Measurements from ENCODE around the gene LDB1. TPM values are rescaled to one million over a fixed set of nuclear protein-coding genes. Genes with fewer than 3 reads are reported as not detected.

The LDB1 gene
- total and polyA plus RNA-seq, 2 of the 13 experiments (the other 11 are each of a cell fraction or from before 2014, with no cell fraction given): 17.2 to 45.5 TPM

GRCh38 chr10:102066399-102067088 lies 53.6 kb downstream of the LDB1 start:
- H3K9ac ChIP-seq (ENCODE audit: insufficient read depth, low read depth, low read length): peak overlapping the region; percentile 94
- no peaks in the 10 kb centered on the region for H3K9me3 ChIP-seq (ENCODE audit: low read length)
- H3K79me2 ChIP-seq (ENCODE audit: insufficient read depth, low read length): peaks cover 13% of the 10 kb centered on the region
- H3K4me1 ChIP-seq (ENCODE audit: insufficient read depth, low read length): peaks cover 29% of the 10 kb centered on the region
- 77% methylated on average over 10 of the region's 16 CpGs for WGBS (ENCODE audit: low lambda C conversion rate)
- H3K27me3 ChIP-seq (ENCODE audit: control insufficient read depth in 1 of 2, insufficient read depth in 2 of 2, low read length in 2 of 2): no peaks in the 10 kb centered on the region
- TSS peak; percentile 54 for BruUV-seq (replicated peaks)
- intact Hi-C loops (cut with micrococcal nuclease; ENCODE audit: unreplicated experiment): loop anchor here (5.0 kb wide), 1 partner anchor 51 kb away; no protein-coding TSS in a partner anchor
- ChIA-PET CTCF (ENCODE audit: low intra/inter-chr PET ratio, low total read pairs) (no interaction called here), POLR2A (interaction anchor here (0.9 to 3.5 kb wide), 4 partner anchors 10 to 57 kb away, joined by 3 to 39 read pairs (median 3); partner anchors contain the start of gene ARMH3)
- peak overlapping the region; percentile 80 for H3K27ac ChIP-seq (ENCODE audit: extremely low read length, insufficient read depth, low read length)
- H4K20me1 ChIP-seq (ENCODE audit: insufficient read depth, low read length): no peaks in the 10 kb centered on the region; the same call in 1 of the 2 replicates
- H3K4me3 ChIP-seq (replicated peaks in 1 of 3; ENCODE audit: insufficient read depth in 1 of 3, low read depth in 2 of 3, low read length in 3 of 3): peak overlapping the region; percentile 91 to 93 (median 93)
- DNase-seq (ENCODE audit: low spot score) (no peak), ATAC-seq (no peak), FAIRE-seq (no peak)
- in situ Hi-C loops (cut with HindIII; ENCODE audit: extremely low pct_ligation_motif_present, low pct_unique_long_range_greater_than_20kb): no loop called here
- peak overlapping the region; percentile 90 for H3K4me2 ChIP-seq (ENCODE audit: low read depth, low read length)
- H3K36me3 ChIP-seq (replicated peaks in 1 of 2; ENCODE audit: control insufficient read depth in 1 of 2, insufficient read depth in 2 of 2, low read length in 2 of 2): peaks cover 0 to 3% of the 10 kb centered on the region in 2 experiments; a peak in 1 of 5 replicates
- no peak overlapping the region for H2AFZ ChIP-seq (ENCODE audit: low read length)
- TF ChIP-seq MEIS2 (CRISPR knock-in tag; IDR thresholded peaks at IDR 0.05): no peak
- TF ChIP-seq, protein P1, sequence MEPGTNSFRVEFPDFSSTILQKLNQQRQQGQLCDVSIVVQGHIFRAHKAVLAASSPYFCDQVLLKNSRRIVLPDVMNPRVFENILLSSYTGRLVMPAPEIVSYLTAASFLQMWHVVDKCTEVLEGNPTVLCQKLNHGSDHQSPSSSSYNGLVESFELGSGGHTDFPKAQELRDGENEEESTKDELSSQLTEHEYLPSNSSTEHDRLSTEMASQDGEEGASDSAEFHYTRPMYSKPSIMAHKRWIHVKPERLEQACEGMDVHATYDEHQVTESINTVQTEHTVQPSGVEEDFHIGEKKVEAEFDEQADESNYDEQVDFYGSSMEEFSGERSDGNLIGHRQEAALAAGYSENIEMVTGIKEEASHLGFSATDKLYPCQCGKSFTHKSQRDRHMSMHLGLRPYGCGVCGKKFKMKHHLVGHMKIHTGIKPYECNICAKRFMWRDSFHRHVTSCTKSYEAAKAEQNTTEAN (CRISPR knock-in tag; conservative IDR thresholded peaks at IDR 0.05): no peak
- TF ChIP-seq, protein P2, sequence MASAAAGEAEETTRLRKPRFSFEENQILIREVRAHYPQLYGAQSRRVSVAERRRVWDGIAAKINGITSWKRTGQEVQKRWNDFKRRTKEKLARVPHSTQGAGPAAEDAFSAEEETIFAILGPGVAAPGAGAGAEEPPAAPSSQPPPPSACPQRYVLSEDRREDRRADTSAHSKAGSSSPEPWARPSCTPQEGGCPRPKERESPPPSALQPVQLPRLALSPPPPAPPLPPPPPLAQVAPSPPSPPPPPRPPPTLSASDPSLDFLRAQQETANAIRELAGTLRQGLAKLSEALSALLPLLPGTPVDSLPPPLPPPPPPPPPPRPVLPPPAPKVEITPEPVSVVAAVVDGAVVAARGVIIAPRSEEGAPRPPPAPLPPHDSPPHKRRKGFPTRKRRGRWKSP (CRISPR knock-in tag; IDR thresholded peaks at IDR 0.05): 0 out of 2 replicates have a peak, but pooled peaks have one; percentile 4
- no peak for TF ChIP-seq SRF (IDR thresholded peaks at IDR 0.05; ENCODE audit: low read depth, low read length)
- TF ChIP-seq ETV5 (CRISPR knock-in tag; IDR thresholded peaks at IDR 0.05; ENCODE audit: borderline replicate concordance): no peak
- 0 out of 2 replicates have a peak, but pooled peaks have one; percentile 9 for TF ChIP-seq ZNF672 (CRISPR knock-in tag; IDR thresholded peaks at IDR 0.05)
- no peak for TF ChIP-seq ZNF407 (CRISPR knock-in tag; IDR thresholded peaks at IDR 0.05; ENCODE audit: not compliant biosample characterization)
- TF ChIP-seq, protein P3, sequence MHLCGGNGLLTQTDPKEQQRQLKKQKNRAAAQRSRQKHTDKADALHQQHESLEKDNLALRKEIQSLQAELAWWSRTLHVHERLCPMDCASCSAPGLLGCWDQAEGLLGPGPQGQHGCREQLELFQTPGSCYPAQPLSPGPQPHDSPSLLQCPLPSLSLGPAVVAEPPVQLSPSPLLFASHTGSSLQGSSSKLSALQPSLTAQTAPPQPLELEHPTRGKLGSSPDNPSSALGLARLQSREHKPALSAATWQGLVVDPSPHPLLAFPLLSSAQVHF (CRISPR knock-in tag; IDR thresholded peaks at IDR 0.05): 0 out of 2 replicates have a peak, but pooled peaks have one; percentile 4
- 0 out of 2 replicates have a peak, but pooled peaks have one; percentile 5 for TF ChIP-seq ZFP91 (CRISPR knock-in tag; IDR thresholded peaks at IDR 0.05; ENCODE audit: borderline replicate concordance)
